ENCODE results near the gene NLRC5. TPM values are rescaled to one million over a fixed set of nuclear protein-coding genes. Genes with fewer than 3 reads are reported as not detected.

Gene NLRC5
- total RNA-seq, 1 donor from 2014 or later, result 29.9 TPM

- Mint-ChIP-seq H3K27me3 (ENCODE audit: low read depth, unreplicated experiment) (peaks cover 21% of the 10 kb centered on the region), H3K27ac (ENCODE audit: unreplicated experiment) (no peak overlapping the region), H3K4me1 (ENCODE audit: low read depth, unreplicated experiment) (no peaks in the 10 kb centered on the region), H3K36me3 (ENCODE audit: low read depth, unreplicated experiment) (peaks cover 32% of the 10 kb centered on the region), H3K9me3 (ENCODE audit: unreplicated experiment) (peaks cover 2% of the 10 kb centered on the region), H3K4me3 (ENCODE audit: unreplicated experiment) (no peak overlapping the region)
- Histone ChIP-seq H3K27ac (ENCODE audit: low read depth, low read length) (no peak overlapping the region), H3K27me3 (ENCODE audit: insufficient read depth, low read length) (no peaks in the 10 kb centered on the region), H3K4me3 (ENCODE audit: insufficient read depth, low read depth, low read length) (no peak overlapping the region), H4K20me1 (ENCODE audit: insufficient read depth, low read length) (no peaks in the 10 kb centered on the region), H2AFZ (ENCODE audit: low read depth, low read length) (no peak overlapping the region), H3K4me2 (ENCODE audit: low read length) (no peak overlapping the region), H3K4me1 (ENCODE audit: insufficient read depth, low read length) (peaks cover 2% of the 10 kb centered on the region), H3K9me3 (ENCODE audit: insufficient read depth, low read depth, low read length) (no peaks in the 10 kb centered on the region), H3K9ac (ENCODE audit: low read length) (no peak overlapping the region), H3K79me2 (ENCODE audit: insufficient read depth, low read length) (no peaks in the 10 kb centered on the region), H3K36me3 (ENCODE audit: insufficient read depth, low read length) (peaks cover 3% of the 10 kb centered on the region)
- FAIRE-seq, result no peak
- DNase-seq (ENCODE audit: low read depth), result no peak
- TF ChIP-seq, protein P1, sequence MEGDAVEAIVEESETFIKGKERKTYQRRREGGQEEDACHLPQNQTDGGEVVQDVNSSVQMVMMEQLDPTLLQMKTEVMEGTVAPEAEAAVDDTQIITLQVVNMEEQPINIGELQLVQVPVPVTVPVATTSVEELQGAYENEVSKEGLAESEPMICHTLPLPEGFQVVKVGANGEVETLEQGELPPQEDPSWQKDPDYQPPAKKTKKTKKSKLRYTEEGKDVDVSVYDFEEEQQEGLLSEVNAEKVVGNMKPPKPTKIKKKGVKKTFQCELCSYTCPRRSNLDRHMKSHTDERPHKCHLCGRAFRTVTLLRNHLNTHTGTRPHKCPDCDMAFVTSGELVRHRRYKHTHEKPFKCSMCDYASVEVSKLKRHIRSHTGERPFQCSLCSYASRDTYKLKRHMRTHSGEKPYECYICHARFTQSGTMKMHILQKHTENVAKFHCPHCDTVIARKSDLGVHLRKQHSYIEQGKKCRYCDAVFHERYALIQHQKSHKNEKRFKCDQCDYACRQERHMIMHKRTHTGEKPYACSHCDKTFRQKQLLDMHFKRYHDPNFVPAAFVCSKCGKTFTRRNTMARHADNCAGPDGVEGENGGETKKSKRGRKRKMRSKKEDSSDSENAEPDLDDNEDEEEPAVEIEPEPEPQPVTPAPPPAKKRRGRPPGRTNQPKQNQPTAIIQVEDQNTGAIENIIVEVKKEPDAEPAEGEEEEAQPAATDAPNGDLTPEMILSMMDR (IDR thresholded peaks at IDR 0.05; ENCODE audit: insufficient read depth, low read depth, low read length), result no peak
- TF ChIP-seq EZH2 (IDR thresholded peaks at IDR 0.05; ENCODE audit: insufficient read depth, low read length), result no peak
Observed at GRCh38 chr16:57055671-57056070, 66.3 kb downstream of the NLRC5 start.

GRCh38 chr16:57058291-57058861 lies 69.0 kb downstream of the NLRC5 start:
- TF ChIP-seq, protein P1 (IDR thresholded peaks at IDR 0.05; ENCODE audit: insufficient read depth, low read depth, low read length), result no peak
- TF ChIP-seq EZH2 (IDR thresholded peaks at IDR 0.05; ENCODE audit: insufficient read depth, low read length), result no peak
- H3K9me3 Mint-ChIP-seq (ENCODE audit: unreplicated experiment), result peaks cover 2% of the 10 kb centered on the region
- no peak for FAIRE-seq

DNA sequence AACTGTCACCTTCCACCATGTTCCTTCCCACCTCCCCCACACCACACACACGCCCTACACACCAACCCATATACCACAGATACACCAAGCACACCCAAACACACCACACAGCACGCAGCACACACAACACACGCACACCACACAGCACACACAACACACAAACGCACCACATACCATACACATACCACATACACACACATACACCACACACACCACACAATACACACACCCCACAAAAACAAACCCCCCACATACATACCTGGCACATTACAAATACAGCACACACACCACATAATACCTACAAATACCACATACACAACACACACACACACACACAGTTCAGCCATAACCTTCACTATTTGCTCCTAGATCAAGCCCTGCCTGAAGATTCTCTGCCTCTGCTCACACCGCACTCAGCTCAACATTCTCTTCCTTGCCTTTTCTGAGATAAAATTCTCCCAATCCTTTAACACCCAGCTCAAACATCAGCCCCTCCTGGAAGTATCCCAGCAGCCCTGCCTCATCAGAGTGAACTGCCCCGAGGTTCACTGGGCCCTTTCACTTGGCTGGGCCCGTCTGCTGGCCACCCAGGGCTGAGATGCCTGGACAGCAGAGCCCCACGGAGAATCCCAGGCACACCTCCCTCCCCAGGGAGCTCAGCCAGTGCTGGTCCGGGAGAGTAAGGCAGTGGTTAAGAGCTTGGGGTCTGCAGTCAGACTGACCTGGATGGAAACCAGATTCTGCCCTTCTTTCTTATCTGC lies 71.1 kb downstream of the NLRC5 start:
- no peak overlapping the region for H3K27ac ChIP-seq (ENCODE audit: low read depth, low read length)
- H3K4me1 ChIP-seq (ENCODE audit: insufficient read depth, low read length), result peaks cover 9% of the 10 kb centered on the region
- no peak overlapping the region for H3K4me3 ChIP-seq (ENCODE audit: insufficient read depth, low read depth, low read length)
- TF ChIP-seq EZH2 (IDR thresholded peaks at IDR 0.05; ENCODE audit: insufficient read depth, low read length), result no peak
- TF ChIP-seq, protein P1 (IDR thresholded peaks at IDR 0.05; ENCODE audit: insufficient read depth, low read depth, low read length), result no peak
- no peaks in the 10 kb centered on the region for H3K9me3 ChIP-seq (ENCODE audit: insufficient read depth, low read depth, low read length)
- H3K4me2 ChIP-seq (ENCODE audit: low read length), result no peak overlapping the region
- H3K27me3 Mint-ChIP-seq (ENCODE audit: low read depth, unreplicated experiment), result peaks cover 6% of the 10 kb centered on the region
- FAIRE-seq (no peak), DNase-seq (ENCODE audit: low read depth) (no peak)
- peaks cover 3% of the 10 kb centered on the region for H3K36me3 ChIP-seq (ENCODE audit: insufficient read depth, low read length)
- H3K27ac Mint-ChIP-seq (ENCODE audit: unreplicated experiment), result no peak overlapping the region
- H4K20me1 ChIP-seq (ENCODE audit: insufficient read depth, low read length), result no peaks in the 10 kb centered on the region
- H3K4me3 Mint-ChIP-seq (ENCODE audit: unreplicated experiment), result no peak overlapping the region
- no peaks in the 10 kb centered on the region for H3K27me3 ChIP-seq (ENCODE audit: insufficient read depth, low read length)
- H2AFZ ChIP-seq (ENCODE audit: low read depth, low read length), result peak overlapping the region; percentile 1
- H3K36me3 Mint-ChIP-seq (ENCODE audit: low read depth, unreplicated experiment), result peaks cover 18% of the 10 kb centered on the region
- H3K9ac ChIP-seq (ENCODE audit: low read length), result peak overlapping the region; percentile 3
- H3K9me3 Mint-ChIP-seq (ENCODE audit: unreplicated experiment), result peaks cover 2% of the 10 kb centered on the region
- H3K4me1 Mint-ChIP-seq (ENCODE audit: low read depth, unreplicated experiment), result no peaks in the 10 kb centered on the region
- H3K79me2 ChIP-seq (ENCODE audit: insufficient read depth, low read length), result no peaks in the 10 kb centered on the region

More at GRCh38 chr16:57058291-57058861, 69.0 kb downstream of the NLRC5 start:
- no peak overlapping the region for H2AFZ ChIP-seq (ENCODE audit: low read depth, low read length)
- H3K4me1 Mint-ChIP-seq (ENCODE audit: low read depth, unreplicated experiment), result no peaks in the 10 kb centered on the region
- H3K4me2 ChIP-seq (ENCODE audit: low read length), result no peak overlapping the region
- peaks cover 31% of the 10 kb centered on the region for H3K36me3 Mint-ChIP-seq (ENCODE audit: low read depth, unreplicated experiment)
- peaks cover 17% of the 10 kb centered on the region for H3K27me3 Mint-ChIP-seq (ENCODE audit: low read depth, unreplicated experiment)
- no peaks in the 10 kb centered on the region for H3K9me3 ChIP-seq (ENCODE audit: insufficient read depth, low read depth, low read length)
- no peak overlapping the region for H3K27ac Mint-ChIP-seq (ENCODE audit: unreplicated experiment)
- H3K36me3 ChIP-seq (ENCODE audit: insufficient read depth, low read length), result peaks cover 3% of the 10 kb centered on the region
- no peak overlapping the region for H3K27ac ChIP-seq (ENCODE audit: low read depth, low read length)
- peak overlapping the region; percentile 40 for H3K4me3 Mint-ChIP-seq (ENCODE audit: unreplicated experiment)
- H4K20me1 ChIP-seq (ENCODE audit: insufficient read depth, low read length), result no peaks in the 10 kb centered on the region
- H3K79me2 ChIP-seq (ENCODE audit: insufficient read depth, low read length), result no peaks in the 10 kb centered on the region
- H3K4me1 ChIP-seq (ENCODE audit: insufficient read depth, low read length), result peaks cover 9% of the 10 kb centered on the region
- H3K4me3 ChIP-seq (ENCODE audit: insufficient read depth, low read depth, low read length), result no peak overlapping the region
- no peak overlapping the region for H3K9ac ChIP-seq (ENCODE audit: low read length)
- DNase-seq (ENCODE audit: low read depth), result no peak
- H3K27me3 ChIP-seq (ENCODE audit: insufficient read depth, low read length), result no peaks in the 10 kb centered on the region
